ENCODE measurements around the gene SMIM27. TPM values are rescaled to one million over a fixed set of nuclear protein-coding genes. Genes with fewer than 3 reads are reported as not detected.

The SMIM27 gene
- total RNA-seq, 1 donor from 2014 or later: 7.8 TPM

GRCh38 chr9:32574858-32575257 lies 22.7 kb downstream of the SMIM27 start:
- Mint-ChIP-seq H3K27ac (ENCODE audit: unreplicated experiment) (no peak overlapping the region), H3K4me3 (ENCODE audit: unreplicated experiment) (no peak overlapping the region), H3K4me1 (ENCODE audit: low read depth, unreplicated experiment) (peaks cover 8% of the 10 kb centered on the region), H3K27me3 (ENCODE audit: unreplicated experiment) (peaks cover 6% of the 10 kb centered on the region), H3K9me3 (ENCODE audit: unreplicated experiment) (peaks cover 3% of the 10 kb centered on the region), H3K36me3 (ENCODE audit: unreplicated experiment) (no peaks in the 10 kb centered on the region)
- DNase-seq: no peak
- TF ChIP-seq CTCF (IDR thresholded peaks at IDR 0.05; ENCODE audit: partially characterized antibody, unreplicated experiment): no peak

DNA sequence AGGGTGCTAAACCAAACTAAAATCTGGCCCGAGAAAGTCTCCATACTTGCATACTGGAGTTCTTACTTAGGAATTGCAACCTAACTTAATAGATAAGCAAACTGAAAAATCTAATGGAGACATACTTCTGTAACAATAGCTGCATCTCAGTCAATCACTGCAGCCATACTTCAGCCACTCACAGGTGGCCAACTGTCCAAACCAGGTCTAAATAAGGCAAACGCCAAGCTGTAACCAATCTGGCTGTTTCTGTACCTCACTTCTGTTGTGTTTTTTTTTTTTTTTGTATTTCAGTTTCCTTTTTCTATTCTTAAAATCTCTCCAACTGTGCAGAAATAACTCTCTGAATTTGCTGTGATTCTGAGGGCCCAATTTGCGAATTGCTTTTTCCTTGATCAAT lies 25.2 kb downstream of the SMIM27 start:
- Mint-ChIP-seq H3K4me1 (ENCODE audit: low read depth, unreplicated experiment) (peaks cover 6% of the 10 kb centered on the region), H3K36me3 (ENCODE audit: unreplicated experiment) (no peaks in the 10 kb centered on the region), H3K4me3 (ENCODE audit: unreplicated experiment) (no peak overlapping the region), H3K27me3 (ENCODE audit: unreplicated experiment) (peaks cover 8% of the 10 kb centered on the region), H3K9me3 (ENCODE audit: unreplicated experiment) (peaks cover 1% of the 10 kb centered on the region), H3K27ac (ENCODE audit: unreplicated experiment) (no peak overlapping the region)
- TF ChIP-seq CTCF (IDR thresholded peaks at IDR 0.05; ENCODE audit: partially characterized antibody, unreplicated experiment): no peak
- no peak for DNase-seq

DNA sequence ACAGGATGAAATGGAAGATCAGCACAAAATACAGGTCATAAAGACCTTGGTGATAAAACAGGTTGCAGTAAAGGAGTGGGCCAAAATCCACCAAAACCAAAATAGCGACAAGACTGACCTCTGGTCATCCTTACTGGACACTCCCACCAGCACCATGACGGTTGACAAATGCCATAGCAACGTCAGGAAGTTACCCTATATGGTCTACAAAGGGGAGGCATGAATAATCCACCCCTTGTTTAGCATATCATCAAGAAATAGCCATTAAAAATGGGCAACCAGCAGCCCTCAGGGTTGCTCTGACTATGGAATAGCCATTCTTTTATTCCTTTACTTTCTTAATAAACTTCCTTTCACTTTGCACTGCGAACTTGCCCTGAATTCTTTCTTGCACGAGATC lies 26.8 kb downstream of the SMIM27 start:
- H3K4me1 Mint-ChIP-seq (ENCODE audit: low read depth, unreplicated experiment): no peaks in the 10 kb centered on the region
- no peak overlapping the region for H3K27ac Mint-ChIP-seq (ENCODE audit: unreplicated experiment)
- no peaks in the 10 kb centered on the region for H3K9me3 Mint-ChIP-seq (ENCODE audit: unreplicated experiment)
- peaks cover 2% of the 10 kb centered on the region for H3K27me3 Mint-ChIP-seq (ENCODE audit: unreplicated experiment)
- no peak for DNase-seq
- H3K36me3 Mint-ChIP-seq (ENCODE audit: unreplicated experiment): no peaks in the 10 kb centered on the region
- no peak for TF ChIP-seq CTCF (IDR thresholded peaks at IDR 0.05; ENCODE audit: partially characterized antibody, unreplicated experiment)
- H3K4me3 Mint-ChIP-seq (ENCODE audit: unreplicated experiment): no peak overlapping the region

DNA sequence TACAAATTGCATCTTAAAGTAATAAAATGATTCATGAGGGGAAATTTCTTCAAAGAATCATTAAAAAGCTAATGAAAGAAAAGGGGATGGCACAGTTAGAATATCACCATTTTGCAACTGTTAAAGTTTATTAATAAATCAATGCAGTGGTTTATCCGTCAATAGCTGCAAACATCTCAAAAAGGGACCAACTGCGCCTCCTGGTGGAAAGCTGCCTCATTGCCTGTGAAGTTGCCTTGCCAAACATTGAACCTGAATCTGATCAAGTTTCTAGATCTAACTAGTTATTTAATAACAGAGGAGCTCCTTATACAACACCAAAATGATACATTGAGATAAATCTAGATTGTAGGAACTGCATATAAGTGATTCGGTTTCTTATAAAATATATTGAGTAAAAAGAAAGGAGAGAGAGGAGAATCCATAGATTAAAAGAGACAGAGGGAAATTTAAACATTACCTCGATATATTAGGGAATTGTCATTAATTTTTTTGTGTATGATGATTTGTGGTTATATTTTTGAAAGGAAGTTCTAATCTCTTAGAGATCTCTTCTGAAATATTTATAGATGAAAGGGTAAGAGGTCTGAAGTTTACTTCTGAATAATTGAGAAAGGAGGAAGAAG lies 27.7 kb downstream of the SMIM27 start:
- peak; percentile 83 for DNase-seq
- Mint-ChIP-seq H3K36me3 (ENCODE audit: unreplicated experiment) (no peaks in the 10 kb centered on the region), H3K27me3 (ENCODE audit: unreplicated experiment) (peaks cover 2% of the 10 kb centered on the region), H3K4me1 (ENCODE audit: low read depth, unreplicated experiment) (no peaks in the 10 kb centered on the region), H3K4me3 (ENCODE audit: unreplicated experiment) (no peak overlapping the region), H3K27ac (ENCODE audit: unreplicated experiment) (no peak overlapping the region), H3K9me3 (ENCODE audit: unreplicated experiment) (no peaks in the 10 kb centered on the region)
- peak; percentile 94 for TF ChIP-seq CTCF (IDR thresholded peaks at IDR 0.05; ENCODE audit: partially characterized antibody, unreplicated experiment)

GRCh38 chr9:32580631-32581300 lies 28.6 kb downstream of the SMIM27 start:
- no peak overlapping the region for H3K27ac Mint-ChIP-seq (ENCODE audit: unreplicated experiment)
- no peaks in the 10 kb centered on the region for H3K9me3 Mint-ChIP-seq (ENCODE audit: unreplicated experiment)
- no peak for DNase-seq
- TF ChIP-seq CTCF (IDR thresholded peaks at IDR 0.05; ENCODE audit: partially characterized antibody, unreplicated experiment): no peak
- H3K27me3 Mint-ChIP-seq (ENCODE audit: unreplicated experiment): peaks cover 2% of the 10 kb centered on the region
- H3K4me3 Mint-ChIP-seq (ENCODE audit: unreplicated experiment): no peak overlapping the region
- no peaks in the 10 kb centered on the region for H3K4me1 Mint-ChIP-seq (ENCODE audit: low read depth, unreplicated experiment)
- H3K36me3 Mint-ChIP-seq (ENCODE audit: unreplicated experiment): no peaks in the 10 kb centered on the region
